Smooth muscle cell (in vitro differentiated cells): ENCODE results near the gene BEGAIN. TPM values are rescaled to one million over a fixed set of nuclear protein-coding genes. Genes with fewer than 3 reads are reported as not detected.

Source experiments
- DNase-seq: peaks from one replicate; lab custom pipeline; 2025; ENCODE audit not compliant: unreplicated experiment; lab: John Stamatoyannopoulos, UW
- H2AFZ ChIP-seq: fragments of 200-600 bp; sonication (generic); 2 replicates; pipeline ENCODE4 v1.6.0; 2016; ENCODE audit warnings: antibody characterized with exemption, low read depth, mild to moderate bottlenecking
- H3F3A ChIP-seq: fragments of 200-600 bp; sonication (generic); 2 replicates; pipeline ENCODE4 v1.6.0; 2017; ENCODE audit warnings: antibody characterized with exemption, low read depth
- H3K27ac ChIP-seq: fragments of 200-600 bp; sonication (generic); 2 replicates; pipeline ENCODE4 v1.5.1; 2016; ENCODE audit warnings: low read depth, mild to moderate bottlenecking
- H3K27me3 ChIP-seq: fragments of 200-600 bp; sonication (generic); 2 replicates; pipeline ENCODE4 v1.6.1; 2016; ENCODE audit warnings: low read depth, mild to moderate bottlenecking
- H3K36me3 ChIP-seq: fragments of 200-600 bp; sonication (generic); 2 replicates; pipeline ENCODE4 v1.5.1; 2016; ENCODE audit warnings: low read depth
- H3K4me1 ChIP-seq: fragments of 200-600 bp; sonication (generic); 2 replicates; pipeline ENCODE4 v1.5.1; 2016; ENCODE audit warnings: low read depth
- H3K4me2 ChIP-seq: fragments of 200-600 bp; sonication (generic); 2 replicates; pipeline ENCODE4 v1.6.0; 2016; ENCODE audit warnings: mild to moderate bottlenecking
- H3K4me3 ChIP-seq: fragments of 200-600 bp; sonication (generic); 2 replicates; pipeline ENCODE4 v1.5.1; 2016; ENCODE audit warnings: mild to moderate bottlenecking
- H3K79me2 ChIP-seq: fragments of 200-600 bp; sonication (generic); 2 replicates; pipeline ENCODE4 v1.6.0; 2016; ENCODE audit warnings: low read depth, mild to moderate bottlenecking
- H3K9ac ChIP-seq: fragments of 200-600 bp; sonication (generic); 2 replicates; pipeline ENCODE4 v1.6.0; 2016; ENCODE audit warnings: low read depth
- H3K9me3 ChIP-seq: fragments of 200-600 bp; sonication (generic); replicated peaks from 2 replicates; pipeline ENCODE4 v1.5.1; 2016; ENCODE audit warnings: low read depth
- H4K20me1 ChIP-seq: fragments of 200-600 bp; sonication (generic); 2 replicates; pipeline ENCODE4 v1.6.0; 2016; ENCODE audit warnings: low read depth
- WGBS: methylation state at CpG from one replicate; pipeline ENCODE4 v1.1.7; 2016; ENCODE audit warnings: low lambda C conversion rate; 5-methylcytosine and 5-hydroxymethylcytosine counted together
- polyA plus RNA-seq: library from polyadenylated mRNA; unstranded; fragments of >200 nt; fragmentation: Nextera tagmentation; extraction: Ambion mirVana; gene quantifications from 2 replicates; pipeline ENCODE4 v1.2.1, GENCODE V29; 2016
- total RNA-seq: library from RNA; depleted of rRNA; stranded (reverse); fragments of >200 nt; gene quantifications from 2 replicates; pipeline ENCODE4 v1.2.3, GENCODE V29; 2014
- TF ChIP-seq, protein P1 (sequence below): fragments of 200-600 bp; sonication (generic); IDR thresholded peaks from 2 replicates; pipeline ENCODE4 v1.5.1; 2017; ENCODE audit warnings: borderline replicate concordance, mild to moderate bottlenecking, antibody characterized with exemption; ENCODE audit not compliant: insufficient read depth, poor library complexity, severe bottlenecking

Gene BEGAIN
- total and polyA plus RNA-seq, 2 experiments from 2014 or later, result 4.7 to 11.7 TPM

DNA sequence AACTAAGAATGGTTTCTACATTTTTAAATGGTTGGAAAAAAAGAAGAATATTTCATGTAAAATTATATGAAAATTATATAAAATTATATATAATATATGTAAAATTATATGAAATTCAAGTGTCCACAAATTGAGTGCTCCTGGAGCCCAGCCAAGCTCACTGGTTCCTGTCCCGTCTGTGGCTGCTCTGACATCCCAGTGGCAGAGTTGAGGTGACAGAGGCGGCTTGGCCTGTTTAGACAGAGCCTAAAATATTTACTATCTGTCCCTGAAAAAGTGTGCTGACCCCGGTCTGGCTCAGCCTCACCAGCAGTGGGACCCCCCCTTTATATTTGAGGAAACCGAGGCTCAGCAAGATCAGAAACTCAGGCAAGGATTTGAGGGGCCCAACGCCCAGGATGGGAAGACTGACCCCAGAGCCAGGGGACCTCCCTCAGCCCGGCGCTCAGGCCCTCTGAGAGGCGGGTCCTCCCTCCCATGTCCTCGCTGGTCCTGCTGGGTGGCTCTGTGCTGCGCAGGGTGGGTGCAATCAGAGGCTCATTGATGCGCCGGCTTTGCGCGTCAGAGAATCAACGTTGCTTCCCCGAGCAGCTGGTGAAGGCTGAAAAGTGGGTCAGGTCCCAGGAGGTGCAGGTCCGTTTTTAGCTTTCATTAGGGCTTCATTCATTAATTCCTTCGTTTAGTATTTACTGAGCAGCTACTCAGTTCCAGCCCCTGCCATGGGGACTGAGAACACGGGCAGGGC lies 21.5 kb upstream of the BEGAIN start:
- Histone ChIP-seq H3K4me3 (no peak overlapping the region), H3K9me3 (no peaks in the 10 kb centered on the region), H3K36me3 (no peaks in the 10 kb centered on the region), H3K27me3 (no peaks in the 10 kb centered on the region), H3K79me2 (no peaks in the 10 kb centered on the region), H3K4me1 (peaks cover 10% of the 10 kb centered on the region), H2AFZ (no peak overlapping the region), H3K27ac (no peak overlapping the region), H4K20me1 (no peaks in the 10 kb centered on the region), H3F3A (no peaks in the 10 kb centered on the region), H3K4me2 (no peak overlapping the region), H3K9ac (no peak overlapping the region)
- TF ChIP-seq, protein P1, sequence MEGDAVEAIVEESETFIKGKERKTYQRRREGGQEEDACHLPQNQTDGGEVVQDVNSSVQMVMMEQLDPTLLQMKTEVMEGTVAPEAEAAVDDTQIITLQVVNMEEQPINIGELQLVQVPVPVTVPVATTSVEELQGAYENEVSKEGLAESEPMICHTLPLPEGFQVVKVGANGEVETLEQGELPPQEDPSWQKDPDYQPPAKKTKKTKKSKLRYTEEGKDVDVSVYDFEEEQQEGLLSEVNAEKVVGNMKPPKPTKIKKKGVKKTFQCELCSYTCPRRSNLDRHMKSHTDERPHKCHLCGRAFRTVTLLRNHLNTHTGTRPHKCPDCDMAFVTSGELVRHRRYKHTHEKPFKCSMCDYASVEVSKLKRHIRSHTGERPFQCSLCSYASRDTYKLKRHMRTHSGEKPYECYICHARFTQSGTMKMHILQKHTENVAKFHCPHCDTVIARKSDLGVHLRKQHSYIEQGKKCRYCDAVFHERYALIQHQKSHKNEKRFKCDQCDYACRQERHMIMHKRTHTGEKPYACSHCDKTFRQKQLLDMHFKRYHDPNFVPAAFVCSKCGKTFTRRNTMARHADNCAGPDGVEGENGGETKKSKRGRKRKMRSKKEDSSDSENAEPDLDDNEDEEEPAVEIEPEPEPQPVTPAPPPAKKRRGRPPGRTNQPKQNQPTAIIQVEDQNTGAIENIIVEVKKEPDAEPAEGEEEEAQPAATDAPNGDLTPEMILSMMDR, result no peak
- no peak for DNase-seq
- 91% methylated on average over 19 of the region's 19 CpGs for WGBS

DNA sequence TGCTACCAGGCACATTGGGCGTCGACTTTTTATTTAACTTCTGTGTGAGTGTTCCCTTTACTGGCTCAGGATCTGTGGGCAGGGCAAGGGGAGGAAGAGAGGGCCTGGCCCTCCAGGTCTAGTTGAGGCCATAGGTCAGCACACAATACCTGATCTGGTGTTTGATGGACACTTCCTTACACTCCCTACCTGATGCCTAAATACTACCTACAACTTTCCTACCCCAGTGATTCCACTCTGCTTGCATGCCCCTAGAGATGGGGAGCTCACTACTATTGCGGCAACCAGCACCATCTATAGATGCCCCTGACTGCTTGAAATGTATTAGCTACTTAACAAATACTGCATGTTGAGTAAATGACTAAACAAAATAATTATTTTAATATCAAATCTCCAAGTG lies 20.8 kb upstream of the BEGAIN start:
- no peaks in the 10 kb centered on the region for H4K20me1 ChIP-seq

DNA sequence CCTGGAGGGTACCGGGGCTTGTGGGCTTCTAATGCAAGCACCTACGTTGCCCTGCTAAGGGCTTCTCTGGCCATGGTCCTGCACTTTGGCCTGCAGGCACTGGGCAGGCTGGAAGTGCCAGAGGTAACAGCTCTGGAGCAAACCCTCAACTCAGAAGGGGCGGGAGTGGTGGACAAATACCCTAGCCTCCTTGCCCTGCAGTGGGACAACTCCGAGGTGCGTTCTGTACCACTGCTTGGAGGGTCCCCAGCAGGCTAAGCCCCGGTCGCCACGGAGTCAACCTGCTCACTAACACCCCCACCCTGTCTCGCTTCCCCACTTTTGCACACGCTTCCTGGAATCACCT lies 20.4 kb upstream of the BEGAIN start:
- TF ChIP-seq, protein P1, result no peak
- Histone ChIP-seq H3K27ac (no peak overlapping the region), H4K20me1 (no peaks in the 10 kb centered on the region), H3K36me3 (no peaks in the 10 kb centered on the region), H3K4me2 (no peak overlapping the region), H3K9ac (no peak overlapping the region), H2AFZ (no peak overlapping the region), H3F3A (no peaks in the 10 kb centered on the region), H3K79me2 (no peaks in the 10 kb centered on the region), H3K27me3 (no peaks in the 10 kb centered on the region), H3K4me1 (peaks cover 10% of the 10 kb centered on the region), H3K4me3 (no peak overlapping the region), H3K9me3 (no peaks in the 10 kb centered on the region)
- no peak for DNase-seq
- 95% methylated on average over 10 of the region's 10 CpGs for WGBS

More for the DNA sequence above, 20.8 kb upstream of the BEGAIN start:
- H3K79me2 ChIP-seq, result no peaks in the 10 kb centered on the region
- H3F3A ChIP-seq, result no peaks in the 10 kb centered on the region
- no peak overlapping the region for H3K27ac ChIP-seq
- no peak for DNase-seq
- H3K36me3 ChIP-seq, result no peaks in the 10 kb centered on the region
- TF ChIP-seq, protein P1, result no peak
- H3K27me3 ChIP-seq, result no peaks in the 10 kb centered on the region
- 96% methylated on average over 3 of the region's 3 CpGs for WGBS
- peaks cover 10% of the 10 kb centered on the region for H3K4me1 ChIP-seq
- no peaks in the 10 kb centered on the region for H3K9me3 ChIP-seq
- H3K9ac ChIP-seq, result no peak overlapping the region
- H2AFZ ChIP-seq, result no peak overlapping the region
- no peak overlapping the region for H3K4me2 ChIP-seq
- H3K4me3 ChIP-seq, result no peak overlapping the region
